GM19395 (cell line): Measurements from ENCODE around the gene TSPAN32.
"Not testable (repeated sequence)": the region's sequence is repeated elsewhere in the genome, so short reads cannot be mapped to it uniquely, and the experiment has no call there.

Source experiments
- ATAC-seq: cut with Tn5 transposase; IDR thresholded peaks from one replicate; pipeline ENCODE4 v1.9.1; 2021; ENCODE audit warnings: mild to moderate bottlenecking, moderate library complexity; ENCODE audit not compliant: unreplicated experiment

The TSPAN32 gene

GRCh38 chr11:2280208-2280607, 21.6 kb upstream of the TSPAN32 start:
- no peak for ATAC-seq

- ATAC-seq = not testable (repeated sequence)
Measured at GRCh38 chr11:2286350-2286749, 15.5 kb upstream of the TSPAN32 start.

GRCh38 chr11:2287091-2287490, 14.7 kb upstream of the TSPAN32 start:
- ATAC-seq = no peak

- ATAC-seq = no peak
Measured at GRCh38 chr11:2289350-2289749, 12.5 kb upstream of the TSPAN32 start.

GRCh38 chr11:2289859-2290258, 12.0 kb upstream of the TSPAN32 start:
- no peak for ATAC-seq

- ATAC-seq = no peak
Measured at GRCh38 chr11:2290351-2290841, 11.4 kb upstream of the TSPAN32 start.

GRCh38 chr11:2293531-2293971, 8.3 kb upstream of the TSPAN32 start:
- ATAC-seq = no peak

- no peak for ATAC-seq
Measured at GRCh38 chr11:2293984-2294925, 7.6 kb upstream of the TSPAN32 start.

GRCh38 chr11:2294926-2295290, 6.9 kb upstream of the TSPAN32 start:
- no peak for ATAC-seq

GRCh38 chr11:2295971-2296912, 5.6 kb upstream of the TSPAN32 start:
- no peak for ATAC-seq

- ATAC-seq = no peak
Measured at GRCh38 chr11:2296913-2297622, 4.7 kb upstream of the TSPAN32 start.

- no peak for ATAC-seq
Measured at GRCh38 chr11:2297623-2298030, 4.2 kb upstream of the TSPAN32 start.

GRCh38 chr11:2298131-2298794, 3.5 kb upstream of the TSPAN32 start:
- no peak for ATAC-seq

GRCh38 chr11:2298795-2299761, 2.7 kb upstream of the TSPAN32 start:
- ATAC-seq = no peak

GRCh38 chr11:2299773-2300172, 2.0 kb upstream of the TSPAN32 start:
- ATAC-seq = no peak

- no peak for ATAC-seq
Measured at GRCh38 chr11:2300290-2300935, 1.4 kb upstream of the TSPAN32 start.

- no peak for ATAC-seq
Measured at GRCh38 chr11:2300936-2301630, 730 bp upstream of the TSPAN32 start.

- ATAC-seq = no peak
Measured at GRCh38 chr11:2302306-2302895, 588 bp downstream of the TSPAN32 start.
